ENCODE results near the gene C2CD4B. TPM values are rescaled to one million over a fixed set of nuclear protein-coding genes. Genes with fewer than 3 reads are reported as not detected.

Gene C2CD4B
- total RNA-seq, 4 donors from 2014 or later, result 0.15 to 0.95 (median 0.43) TPM

- 90 to 96% methylated on average over 4 to 5 of the region's 5 CpGs for WGBS, 2 donors
- intact Hi-C loops (cut with DNase I), result no loop called here
- Histone ChIP-seq H3K27ac (peak overlapping the region in 1 of 4 donors; percentile 91), H3K4me1 (peaks cover 0 to 35% (median 34%) of the 10 kb centered on the region in 3 donors), H3K9me3 (no peaks in the 10 kb centered on the region), H3K27me3 (no peaks in the 10 kb centered on the region), H3K36me3 (no peaks in the 10 kb centered on the region), H3K4me3 (no peak overlapping the region)
- TF ChIP-seq, protein P1, sequence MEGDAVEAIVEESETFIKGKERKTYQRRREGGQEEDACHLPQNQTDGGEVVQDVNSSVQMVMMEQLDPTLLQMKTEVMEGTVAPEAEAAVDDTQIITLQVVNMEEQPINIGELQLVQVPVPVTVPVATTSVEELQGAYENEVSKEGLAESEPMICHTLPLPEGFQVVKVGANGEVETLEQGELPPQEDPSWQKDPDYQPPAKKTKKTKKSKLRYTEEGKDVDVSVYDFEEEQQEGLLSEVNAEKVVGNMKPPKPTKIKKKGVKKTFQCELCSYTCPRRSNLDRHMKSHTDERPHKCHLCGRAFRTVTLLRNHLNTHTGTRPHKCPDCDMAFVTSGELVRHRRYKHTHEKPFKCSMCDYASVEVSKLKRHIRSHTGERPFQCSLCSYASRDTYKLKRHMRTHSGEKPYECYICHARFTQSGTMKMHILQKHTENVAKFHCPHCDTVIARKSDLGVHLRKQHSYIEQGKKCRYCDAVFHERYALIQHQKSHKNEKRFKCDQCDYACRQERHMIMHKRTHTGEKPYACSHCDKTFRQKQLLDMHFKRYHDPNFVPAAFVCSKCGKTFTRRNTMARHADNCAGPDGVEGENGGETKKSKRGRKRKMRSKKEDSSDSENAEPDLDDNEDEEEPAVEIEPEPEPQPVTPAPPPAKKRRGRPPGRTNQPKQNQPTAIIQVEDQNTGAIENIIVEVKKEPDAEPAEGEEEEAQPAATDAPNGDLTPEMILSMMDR (IDR thresholded peaks at IDR 0.05), result no peak
- no peak for TF ChIP-seq POLR2A (IDR thresholded peaks at IDR 0.05)
- DNase-seq, result no peak
Observed at GRCh38 chr15:62120776-62121175, 44.3 kb downstream of the C2CD4B start.

GRCh38 chr15:62119874-62120273 lies 45.2 kb downstream of the C2CD4B start:
- H3K4me1 ChIP-seq, result peaks cover 0 to 34% (median 31%) of the 10 kb centered on the region in 3 donors
- TF ChIP-seq, protein P1 (IDR thresholded peaks at IDR 0.05), result no peak
- TF ChIP-seq POLR2A (IDR thresholded peaks at IDR 0.05), result no peak
- H3K9me3 ChIP-seq, result no peaks in the 10 kb centered on the region
- WGBS, 2 donors, result 50 to 73% methylated on average over 1 to 3 of the region's 3 CpGs
- H3K27ac ChIP-seq, result peak overlapping the region; percentile 70 to 91 (median 80)
- no peaks in the 10 kb centered on the region for H3K36me3 ChIP-seq
- intact Hi-C loops (cut with DNase I), result loop anchor here (10.0 kb wide), 1 partner anchor 55 kb away; the partner anchor contains the start of genes C2CD4A and VPS13C
- H3K27me3 ChIP-seq, result no peaks in the 10 kb centered on the region
- no peak for DNase-seq
- H3K4me3 ChIP-seq, result no peak overlapping the region

- Histone ChIP-seq H3K36me3 (no peaks in the 10 kb centered on the region), H3K4me1 (peaks cover 0 to 34% (median 31%) of the 10 kb centered on the region in 3 donors), H3K27ac (peak overlapping the region; percentile 70 to 91 (median 80)), H3K9me3 (no peaks in the 10 kb centered on the region), H3K27me3 (no peaks in the 10 kb centered on the region), H3K4me3 (peak overlapping the region in 3 of 4 donors; percentile 14 to 55 (median 17))
- intact Hi-C loops (cut with DNase I), result loop anchor here (10.0 kb wide), 1 partner anchor 55 kb away; the partner anchor contains the start of genes C2CD4A and VPS13C
- TF ChIP-seq, protein P1 (IDR thresholded peaks at IDR 0.05), result no peak
- TF ChIP-seq POLR2A (IDR thresholded peaks at IDR 0.05), result no peak
- 15 to 20% methylated on average over 7 of the region's 7 CpGs for WGBS, 2 donors
- DNase-seq, result no peak
Observed at GRCh38 chr15:62119227-62119864, 45.7 kb downstream of the C2CD4B start.

- no peaks in the 10 kb centered on the region for H3K27me3 ChIP-seq
- peaks cover 0 to 35% (median 31%) of the 10 kb centered on the region in 3 donors for H3K4me1 ChIP-seq
- intact Hi-C loops (cut with DNase I), result loop anchor here (10.0 kb wide), 1 partner anchor 54 kb away; the partner anchor contains the start of genes C2CD4A and VPS13C
- peak overlapping the region in 3 of 4 donors; percentile 14 to 55 (median 17) for H3K4me3 ChIP-seq
- TF ChIP-seq, protein P1 (IDR thresholded peaks at IDR 0.05), result no peak
- no peak for TF ChIP-seq POLR2A (IDR thresholded peaks at IDR 0.05)
- H3K27ac ChIP-seq, result peak overlapping the region; percentile 70 to 91 (median 80)
- DNase-seq, result no peak
- no peaks in the 10 kb centered on the region for H3K9me3 ChIP-seq
- no peaks in the 10 kb centered on the region for H3K36me3 ChIP-seq
- WGBS, 2 donors, result 25 to 47% methylated on average over 7 of the region's 7 CpGs
Observed at GRCh38 chr15:62118520-62119226, 46.4 kb downstream of the C2CD4B start.

- H3K27ac ChIP-seq, result no peak overlapping the region
- 37 to 39% methylated on average over 1 of the region's 1 CpG for WGBS, 2 donors
- H3K4me3 ChIP-seq, result no peak overlapping the region
- H3K4me1 ChIP-seq, result peaks cover 5 to 62% (median 51%) of the 10 kb centered on the region in 3 donors
- no peaks in the 10 kb centered on the region for H3K36me3 ChIP-seq
- H3K9me3 ChIP-seq, result no peaks in the 10 kb centered on the region
- DNase-seq, result no peak
- H3K27me3 ChIP-seq, result no peaks in the 10 kb centered on the region
- TF ChIP-seq, protein P1 (IDR thresholded peaks at IDR 0.05), result no peak
- no peak for TF ChIP-seq POLR2A (IDR thresholded peaks at IDR 0.05)
- intact Hi-C loops (cut with DNase I), result loop anchor here (10.0 kb wide), 1 partner anchor 51 kb away; the partner anchor contains the start of genes C2CD4A and VPS13C
Observed at GRCh38 chr15:62115847-62116246, 49.2 kb downstream of the C2CD4B start.
